Fibroblast of lung (primary cell): ENCODE results near the gene FAM3B. TPM values are rescaled to one million over a fixed set of nuclear protein-coding genes. Genes with fewer than 3 reads are reported as not detected.

ENCODE experiments used
- DNase-seq, 2 donors: peaks; one replicate each; pipeline versions ENCODE4 v3.0.0 to v3.0.0-alpha.2; 2010; ENCODE audit warnings: low read depth in 2 of 2
- H2AFZ ChIP-seq: 2 replicates; pipeline ENCODE4 v1.5.1; 2012; ENCODE audit warnings: low read length, control low read depth, inconsistent platforms
- H3K27ac ChIP-seq: 2 replicates; pipeline ENCODE4 v1.5.1; 2011; ENCODE audit warnings: low read length, control low read depth; ENCODE audit not compliant: insufficient read depth
- H3K27me3 ChIP-seq: 2 replicates; pipeline ENCODE4 v1.5.1; 2011; ENCODE audit warnings: mild to moderate bottlenecking, low read length; ENCODE audit not compliant: control insufficient read depth, insufficient read depth
- H3K36me3 ChIP-seq: 2 replicates; pipeline ENCODE4 v1.5.1; 2011; ENCODE audit warnings: low read length; ENCODE audit not compliant: control insufficient read depth, insufficient read depth
- H3K4me1 ChIP-seq: 2 replicates; pipeline ENCODE4 v1.5.1; 2011; ENCODE audit warnings: low read length; ENCODE audit not compliant: control insufficient read depth, insufficient read depth; ENCODE audit errors: extremely low read depth
- H3K4me2 ChIP-seq: 2 replicates; pipeline ENCODE4 v1.5.1; 2011; ENCODE audit warnings: low read length, control low read depth; ENCODE audit not compliant: insufficient read depth; ENCODE audit errors: extremely low read depth
- H3K4me3 ChIP-seq, 4 experiments: fragments of 200-600 bp in 1 of 4; sonication (generic) in 1 of 4; replicated peaks in 1 of 4; 2 replicates each; pipeline ENCODE4 v1.5.1; 2011 to 2016; ENCODE audit warnings: low read length in 4 of 4, low read depth in 3 of 4, mild to moderate bottlenecking in 3 of 4, control low read depth in 2 of 4, inconsistent platforms in 1 of 4, mixed read lengths in 1 of 4; ENCODE audit not compliant: insufficient read depth in 1 of 4; ENCODE audit errors: control extremely low read depth in 1 of 4
- H3K79me2 ChIP-seq: 2 replicates; pipeline ENCODE4 v1.5.1; 2012; ENCODE audit warnings: mild to moderate bottlenecking, low read length, inconsistent platforms; ENCODE audit not compliant: control insufficient read depth, insufficient read depth
- H3K9ac ChIP-seq: 2 replicates; pipeline ENCODE4 v1.5.1; 2011; ENCODE audit warnings: mild to moderate bottlenecking, low read length, control low read depth; ENCODE audit not compliant: insufficient read depth
- H3K9me3 ChIP-seq: 2 replicates; pipeline ENCODE4 v1.5.1; 2012; ENCODE audit warnings: low read depth, low read length; ENCODE audit not compliant: control insufficient read depth, insufficient read depth
- H4K20me1 ChIP-seq: 2 replicates; pipeline ENCODE4 v1.5.1; 2011; ENCODE audit warnings: low read length; ENCODE audit not compliant: control insufficient read depth, insufficient read depth; ENCODE audit errors: extremely low read depth
- EZH2 ChIP-seq: IDR thresholded peaks from 2 replicates; pipeline ENCODE4 v1.5.1; 2012; ENCODE audit warnings: low read length, control low read depth, mild to moderate bottlenecking; ENCODE audit errors: missing control alignments
- polyA plus RNA-seq, 2 donors: library from polyadenylated mRNA; depleted of rRNA in 1 of 2; stranded (reverse) in 1 of 2; unstranded in 1 of 2; fragments of >200 nt; gene quantifications; 2 replicates each; pipeline ENCODE4 v1.2.1, GENCODE V29; 2011 to 2012; ENCODE audit warnings: missing spikeins in 1 of 2
- total RNA-seq: library from RNA; depleted of rRNA; stranded (reverse); fragments of >200 nt; gene quantifications from 2 replicates; pipeline ENCODE4 v1.2.1, GENCODE V29; 2014
- TF ChIP-seq, protein P1 (sequence below), 2 donors: IDR thresholded peaks in 1 of 2; conservative IDR thresholded peaks in 1 of 2; 1 replicate in 1 of 2; 2 replicates in 1 of 2; pipeline ENCODE4 v1.5.1; 2011 to 2012; ENCODE audit warnings: low read length in 2 of 2, control low read depth in 1 of 2, inconsistent platforms in 1 of 2, low read depth in 1 of 2, mild to moderate bottlenecking in 1 of 2

FAM3B gene
- total and polyA plus RNA-seq, 2 donors (not counting 1 experiment from before 2014, with no cell fraction given) = not detected

DNA sequence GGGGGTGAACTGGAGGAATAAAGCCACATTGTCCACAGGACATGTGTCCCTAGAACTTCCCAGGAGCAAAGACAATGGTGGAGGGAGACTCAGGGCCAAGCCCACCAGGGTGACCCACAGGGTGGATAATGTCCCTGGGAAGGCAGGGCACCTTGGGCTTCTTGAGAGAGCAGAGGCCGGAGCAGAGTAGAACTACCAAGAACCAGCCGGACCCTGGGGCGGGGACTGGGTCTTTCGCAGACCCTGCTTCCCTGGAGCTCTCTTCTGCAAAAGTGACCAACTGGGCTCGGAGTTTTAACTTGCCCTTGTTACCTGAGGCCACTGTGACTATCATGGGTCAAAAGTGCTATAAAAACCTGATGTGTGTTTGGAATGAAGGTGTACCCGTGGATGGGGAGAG lies 875 bp upstream of the FAM3B start:
- Histone ChIP-seq H3K9me3 (no peaks in the 10 kb centered on the region), H2AFZ (no peak overlapping the region), H3K4me3 (no peak overlapping the region), H3K9ac (no peak overlapping the region), H3K27ac (no peak overlapping the region), H4K20me1 (no peaks in the 10 kb centered on the region), H3K4me2 (no peak overlapping the region), H3K36me3 (no peaks in the 10 kb centered on the region), H3K79me2 (no peaks in the 10 kb centered on the region), H3K4me1 (no peaks in the 10 kb centered on the region), H3K27me3 (peaks cover 9% of the 10 kb centered on the region)
- DNase-seq = no peak
- TF ChIP-seq, protein P1, sequence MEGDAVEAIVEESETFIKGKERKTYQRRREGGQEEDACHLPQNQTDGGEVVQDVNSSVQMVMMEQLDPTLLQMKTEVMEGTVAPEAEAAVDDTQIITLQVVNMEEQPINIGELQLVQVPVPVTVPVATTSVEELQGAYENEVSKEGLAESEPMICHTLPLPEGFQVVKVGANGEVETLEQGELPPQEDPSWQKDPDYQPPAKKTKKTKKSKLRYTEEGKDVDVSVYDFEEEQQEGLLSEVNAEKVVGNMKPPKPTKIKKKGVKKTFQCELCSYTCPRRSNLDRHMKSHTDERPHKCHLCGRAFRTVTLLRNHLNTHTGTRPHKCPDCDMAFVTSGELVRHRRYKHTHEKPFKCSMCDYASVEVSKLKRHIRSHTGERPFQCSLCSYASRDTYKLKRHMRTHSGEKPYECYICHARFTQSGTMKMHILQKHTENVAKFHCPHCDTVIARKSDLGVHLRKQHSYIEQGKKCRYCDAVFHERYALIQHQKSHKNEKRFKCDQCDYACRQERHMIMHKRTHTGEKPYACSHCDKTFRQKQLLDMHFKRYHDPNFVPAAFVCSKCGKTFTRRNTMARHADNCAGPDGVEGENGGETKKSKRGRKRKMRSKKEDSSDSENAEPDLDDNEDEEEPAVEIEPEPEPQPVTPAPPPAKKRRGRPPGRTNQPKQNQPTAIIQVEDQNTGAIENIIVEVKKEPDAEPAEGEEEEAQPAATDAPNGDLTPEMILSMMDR (conservative IDR thresholded peaks at IDR 0.05 in 1 of 2, IDR thresholded peaks at IDR 0.05 in 1 of 2; ENCODE audit: low read depth in 1 of 2, low read length in 2 of 2) = no peak
- TF ChIP-seq EZH2 = no peak

DNA sequence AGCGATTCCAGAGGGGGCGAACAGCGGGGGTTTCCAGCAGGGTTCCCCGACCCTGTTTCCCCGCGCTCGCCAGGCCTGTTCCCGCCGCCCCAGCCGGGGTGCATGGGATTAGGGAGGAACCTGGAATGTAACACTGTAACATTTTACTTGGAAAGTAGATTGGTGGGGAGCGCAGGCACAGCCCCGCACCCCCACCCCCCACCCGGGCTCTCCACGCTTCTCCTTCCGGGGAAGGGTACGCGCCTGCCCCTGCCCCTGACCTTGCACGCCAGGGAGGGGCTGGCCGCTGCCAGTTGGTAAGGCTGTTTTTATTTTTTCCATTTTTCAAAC lies 427 bp downstream of the FAM3B start:
- no peak for DNase-seq
- Histone ChIP-seq H3K9me3 (no peaks in the 10 kb centered on the region), H3K27me3 (peaks cover 9% of the 10 kb centered on the region), H3K36me3 (no peaks in the 10 kb centered on the region), H3K27ac (no peak overlapping the region), H3K9ac (no peak overlapping the region), H2AFZ (no peak overlapping the region), H4K20me1 (no peaks in the 10 kb centered on the region), H3K4me1 (no peaks in the 10 kb centered on the region), H3K4me2 (no peak overlapping the region), H3K4me3 (no peak overlapping the region), H3K79me2 (no peaks in the 10 kb centered on the region)
- TF ChIP-seq EZH2 = no peak
- TF ChIP-seq, protein P1 (conservative IDR thresholded peaks at IDR 0.05 in 1 of 2, IDR thresholded peaks at IDR 0.05 in 1 of 2; ENCODE audit: low read depth in 1 of 2, low read length in 2 of 2) = no peak

DNA sequence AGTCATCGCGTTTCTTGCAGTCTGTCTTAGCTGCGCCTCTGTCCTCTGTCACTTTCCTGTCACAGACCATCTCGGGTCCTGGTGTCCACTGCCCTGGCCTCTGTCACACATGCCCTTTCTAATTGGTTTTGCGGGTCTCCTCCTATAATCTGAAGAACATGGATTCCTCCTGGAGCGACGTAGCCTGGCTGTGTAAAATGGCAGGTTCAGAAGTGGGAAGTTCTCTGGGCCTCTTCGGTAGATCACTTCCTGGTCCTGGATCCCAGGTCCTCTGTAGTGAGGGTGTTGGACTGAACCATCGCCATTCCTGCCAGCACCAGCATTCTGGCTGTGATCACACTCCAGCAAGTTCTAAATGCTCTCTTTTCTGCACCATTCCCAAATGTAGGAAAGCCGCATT lies 857 bp downstream of the FAM3B start:
- no peak overlapping the region for H3K27ac ChIP-seq
- DNase-seq = no peak
- H3K4me3 ChIP-seq = no peak overlapping the region
- no peaks in the 10 kb centered on the region for H3K4me1 ChIP-seq
- no peak overlapping the region for H3K4me2 ChIP-seq
- no peaks in the 10 kb centered on the region for H3K36me3 ChIP-seq
- TF ChIP-seq EZH2 = no peak
- TF ChIP-seq, protein P1 (conservative IDR thresholded peaks at IDR 0.05 in 1 of 2, IDR thresholded peaks at IDR 0.05 in 1 of 2; ENCODE audit: low read depth in 1 of 2, low read length in 2 of 2) = no peak
- no peak overlapping the region for H2AFZ ChIP-seq
- no peak overlapping the region for H3K9ac ChIP-seq
- H3K9me3 ChIP-seq = no peaks in the 10 kb centered on the region
- H3K79me2 ChIP-seq = no peaks in the 10 kb centered on the region
- no peaks in the 10 kb centered on the region for H4K20me1 ChIP-seq
- H3K27me3 ChIP-seq = peaks cover 9% of the 10 kb centered on the region
